HEK293 (cell line): ENCODE results near the gene ZFAND2B.

ENCODE experiments used
- CTCF ChIA-PET: fragments of 350-600 bp; formaldehyde crosslinking; extraction: SDS; loops from one replicate; lab custom pipeline; 2021; ENCODE audit warnings: antibody characterized with exemption; lab: Yijun Ruan, JAX
- POLR2A ChIA-PET: fragments of 300-600 bp; formaldehyde crosslinking; extraction: SDS; loops from one replicate; lab custom pipeline; 2020; ENCODE audit warnings: antibody characterized with exemption, inconsistent platforms; lab: Yijun Ruan, JAX
- H3K27ac ChIP-seq: fragments of 200-500 bp; sonication (Bioruptor generic); 2 replicates; pipeline ENCODE4 v1.5.1; 2014; ENCODE audit warnings: low read depth, low read length, control low read depth, inconsistent platforms; ENCODE audit errors: extremely low read depth
- H3K36me3 ChIP-seq, 2 experiments: fragments of 200-500 bp in 1 of 2; sonication (Bioruptor generic) in 1 of 2; 1 replicate in 1 of 2; 2 replicates in 1 of 2; pipeline ENCODE4 v1.5.1; 2014 to 2017; ENCODE audit warnings: inconsistent platforms in 2 of 2, low read length in 2 of 2; ENCODE audit not compliant: control insufficient read depth in 2 of 2, insufficient read depth in 1 of 2
- H3K4me1 ChIP-seq: fragments of 200-500 bp; sonication (Bioruptor generic); 2 replicates; pipeline ENCODE4 v1.5.1; 2014; ENCODE audit warnings: mild to moderate bottlenecking, low read length, inconsistent platforms; ENCODE audit not compliant: control insufficient read depth, insufficient read depth
- H3K4me3 ChIP-seq: 2 replicates; pipeline ENCODE4 v1.5.1; 2011; ENCODE audit warnings: low read depth, mild to moderate bottlenecking, control low read depth, low read length, moderate library complexity
- H3K9me3 ChIP-seq: fragments of 200-500 bp; sonication (Bioruptor generic); 2 replicates; pipeline ENCODE4 v1.5.1; 2014; ENCODE audit warnings: low read depth, low read length, inconsistent platforms; ENCODE audit not compliant: control insufficient read depth, insufficient read depth
- AEBP2 ChIP-seq: fragments of 450-650 bp; formaldehyde crosslinking; IDR thresholded peaks from 2 replicates; pipeline ENCODE4 v1.5.1; 2016; ENCODE audit warnings: missing biosample characterization, missing genetic modification characterization, borderline replicate concordance
- BCL6B ChIP-seq: fragments of 450-650 bp; formaldehyde crosslinking; IDR thresholded peaks from 2 replicates; pipeline ENCODE4 v1.5.1; 2017; ENCODE audit warnings: missing biosample characterization, missing genetic modification characterization
- GLI4 ChIP-seq: fragments of 450-650 bp; formaldehyde crosslinking; IDR thresholded peaks from 2 replicates; pipeline ENCODE4 v1.5.1; 2016; ENCODE audit warnings: missing biosample characterization, missing genetic modification characterization
- HIC1 ChIP-seq: fragments of 450-650 bp; formaldehyde crosslinking; IDR thresholded peaks from 2 replicates; pipeline ENCODE4 v1.5.1; 2016; ENCODE audit warnings: missing biosample characterization, missing genetic modification characterization
- HOXD13 ChIP-seq: sonication (generic); formaldehyde crosslinking; IDR thresholded peaks from 2 replicates; pipeline ENCODE4 v1.8.0; 2022; ENCODE audit warnings: missing genetic modification reagents, borderline replicate concordance
- PRDM6 ChIP-seq: fragments of 450-650 bp; formaldehyde crosslinking; IDR thresholded peaks from 2 replicates; pipeline ENCODE4 v1.5.1; 2017; ENCODE audit warnings: missing biosample characterization, missing genetic modification characterization
- RBAK ChIP-seq: fragments of 450-650 bp; formaldehyde crosslinking; IDR thresholded peaks from 2 replicates; pipeline ENCODE4 v1.5.1; 2016; ENCODE audit warnings: missing biosample characterization, missing genetic modification characterization
- TSHZ1 ChIP-seq: fragments of 450-650 bp; formaldehyde crosslinking; IDR thresholded peaks from 2 replicates; pipeline ENCODE4 v1.5.1; 2016; ENCODE audit warnings: missing biosample characterization, missing genetic modification characterization, borderline replicate concordance
- ZBTB21 ChIP-seq: fragments of 450-650 bp; formaldehyde crosslinking; IDR thresholded peaks from 2 replicates; pipeline ENCODE4 v1.5.1; 2017; ENCODE audit warnings: missing biosample characterization, missing genetic modification characterization
- ZNF157 ChIP-seq: fragments of 450-650 bp; formaldehyde crosslinking; IDR thresholded peaks from 2 replicates; pipeline ENCODE4 v1.5.1; 2016; ENCODE audit warnings: missing biosample characterization, missing genetic modification characterization
- ZNF19 ChIP-seq: fragments of 450-650 bp; formaldehyde crosslinking; IDR thresholded peaks from 2 replicates; pipeline ENCODE4; 2016; ENCODE audit warnings: missing biosample characterization, missing genetic modification characterization, low read depth
- ZNF433 ChIP-seq: fragments of 450-650 bp; formaldehyde crosslinking; IDR thresholded peaks from 2 replicates; pipeline ENCODE4 v1.5.1; 2016; ENCODE audit warnings: missing biosample characterization, missing genetic modification characterization, low read depth
- ZNF449 ChIP-seq: fragments of 450-650 bp; formaldehyde crosslinking; IDR thresholded peaks from 2 replicates; pipeline ENCODE4 v1.5.1; 2017; ENCODE audit warnings: missing biosample characterization, mild to moderate bottlenecking, missing genetic modification characterization, moderate library complexity
- ZNF530 ChIP-seq: fragments of 450-650 bp; formaldehyde crosslinking; IDR thresholded peaks from 2 replicates; pipeline ENCODE4 v1.5.1; 2016; ENCODE audit warnings: low read depth, missing biosample characterization, missing genetic modification characterization
- ZNF548 ChIP-seq: fragments of 450-650 bp; formaldehyde crosslinking; IDR thresholded peaks from 2 replicates; pipeline ENCODE4 v1.5.1; 2016; ENCODE audit warnings: missing biosample characterization, missing genetic modification characterization
- ZNF549 ChIP-seq: fragments of 450-650 bp; IDR thresholded peaks from 2 replicates; pipeline ENCODE4 v1.5.1; 2018; ENCODE audit warnings: missing biosample characterization, missing genetic modification characterization, mild to moderate bottlenecking, inconsistent platforms, moderate library complexity
- ZNF623 ChIP-seq: fragments of 450-650 bp; formaldehyde crosslinking; IDR thresholded peaks from 2 replicates; pipeline ENCODE4 v1.5.1; 2016; ENCODE audit warnings: missing biosample characterization, missing genetic modification characterization
- ZNF707 ChIP-seq: fragments of 450-650 bp; formaldehyde crosslinking; IDR thresholded peaks from 2 replicates; pipeline ENCODE4 v1.5.1; 2016; ENCODE audit warnings: missing biosample characterization, missing genetic modification characterization
- ZSCAN5A ChIP-seq: fragments of 450-650 bp; formaldehyde crosslinking; IDR thresholded peaks from 2 replicates; pipeline ENCODE4 v1.5.1; 2016; ENCODE audit warnings: missing biosample characterization, missing genetic modification characterization

The ZFAND2B gene

GRCh38 chr2:219225350-219225749 is 18.8 kb downstream of the ZFAND2B start:
- TF ChIP-seq ZNF449 (tag by site-specific recombination) (no peak), PRDM6 (tag by site-specific recombination) (no peak), HIC1 (tag by site-specific recombination) (no peak), ZNF157 (no peak), ZNF19 (tag by site-specific recombination) (no peak), AEBP2 (tag by site-specific recombination) (no peak), ZNF548 (no peak), BCL6B (tag by site-specific recombination) (no peak), ZNF549 (no peak), ZNF433 (no peak), TSHZ1 (tag by site-specific recombination) (no peak), ZNF530 (tag by site-specific recombination) (no peak), RBAK (tag by site-specific recombination) (no peak), ZSCAN5A (tag by site-specific recombination) (no peak), ZNF707 (tag by site-specific recombination) (no peak), GLI4 (tag by site-specific recombination) (no peak), ZBTB21 (tag by site-specific recombination) (no peak), HOXD13 (CRISPR knock-in tag) (no peak), ZNF623 (tag by site-specific recombination) (no peak)
- Histone ChIP-seq H3K36me3 (peaks cover 11 to 75% of the 10 kb centered on the region in 2 experiments), H3K27ac (no peak overlapping the region), H3K4me1 (peaks cover 4% of the 10 kb centered on the region; the same call in 1 of the 2 replicates), H3K4me3 (no peak overlapping the region), H3K9me3 (no peaks in the 10 kb centered on the region)
- POLR2A ChIA-PET: interaction anchor here (1.1 kb wide), 1 partner anchor 18 kb away, joined by 3 read pairs; no protein-coding TSS in a partner anchor
- CTCF ChIA-PET: interaction anchor here (9.1 kb wide), 1 partner anchor 72 kb away, joined by 65 read pairs; no protein-coding TSS in a partner anchor
